OCI-LY1 (cell line): ENCODE measurements around the gene BTC.

Experiments used
- H2AFZ ChIP-seq: fragments of 200-600 bp; sonication (generic), shearing (Covaris generic); 2 replicates; pipeline ENCODE4 v1.6.0; 2014; ENCODE audit warnings: antibody characterized with exemption, mild to moderate bottlenecking, low read length
- H3F3A ChIP-seq: fragments of 200-600 bp; sonication (generic), shearing (Covaris generic); 2 replicates; pipeline ENCODE4 v1.6.0; 2014; ENCODE audit warnings: mild to moderate bottlenecking, antibody characterized with exemption, low read length, moderate library complexity; ENCODE audit not compliant: insufficient read depth
- H3K27ac ChIP-seq: fragments of 200-600 bp; sonication (generic); 2 replicates; pipeline ENCODE4 v1.5.1; 2014; ENCODE audit warnings: low read length, mixed run types, mild to moderate bottlenecking, low read depth; ENCODE audit not compliant: poor library complexity, severe bottlenecking
- H3K27me3 ChIP-seq: fragments of 200-600 bp; sonication (generic); 2 replicates; pipeline ENCODE4 v1.6.0; 2014; ENCODE audit warnings: antibody characterized with exemption, mild to moderate bottlenecking, low read length, moderate library complexity; ENCODE audit not compliant: insufficient read depth
- H3K36me3 ChIP-seq: fragments of 200-600 bp; sonication (generic); 2 replicates; pipeline ENCODE4 v1.6.1; 2014; ENCODE audit warnings: mild to moderate bottlenecking, antibody characterized with exemption, low read length, moderate library complexity, mixed read lengths; ENCODE audit not compliant: insufficient read depth
- H3K4me1 ChIP-seq: fragments of 200-600 bp; sonication (generic); 2 replicates; pipeline ENCODE4 v1.5.1; 2014; ENCODE audit warnings: mild to moderate bottlenecking, low read length, moderate library complexity; ENCODE audit not compliant: insufficient read depth, severe bottlenecking
- H3K4me2 ChIP-seq: fragments of 200-600 bp; sonication (generic), shearing (Covaris generic); 2 replicates; pipeline ENCODE4 v1.6.1; 2014; ENCODE audit warnings: low read length
- H3K4me3 ChIP-seq: fragments of 200-600 bp; sonication (generic); 2 replicates; pipeline ENCODE4 v1.5.1; 2014; ENCODE audit warnings: low read length, low read depth, mild to moderate bottlenecking, mixed read lengths; ENCODE audit not compliant: poor library complexity, severe bottlenecking
- H3K79me2 ChIP-seq: fragments of 200-600 bp; shearing (Covaris generic); 2 replicates; pipeline ENCODE4 v1.6.1; 2016; ENCODE audit warnings: mixed run types, low read length, mixed read lengths; ENCODE audit not compliant: insufficient read depth
- H3K9ac ChIP-seq: fragments of 200-600 bp; sonication (generic), shearing (Covaris generic); 2 replicates; pipeline ENCODE4 v1.6.1; 2014; ENCODE audit warnings: mild to moderate bottlenecking, low read length, mixed read lengths
- H3K9me2 ChIP-seq: fragments of 200-600 bp; sonication (generic), shearing (Covaris generic); 2 replicates; pipeline ENCODE4 v1.6.1; 2014; ENCODE audit warnings: low read depth, mild to moderate bottlenecking, low read length, mixed read lengths
- H3K9me3 ChIP-seq: fragments of 200-600 bp; shearing (Covaris generic); 2 replicates; pipeline ENCODE4 v1.6.1; 2014; ENCODE audit warnings: low read length, mixed read lengths
- H4K20me1 ChIP-seq: fragments of 200-600 bp; sonication (generic), shearing (Covaris generic); 2 replicates; pipeline ENCODE4 v1.6.0; 2016; ENCODE audit warnings: mild to moderate bottlenecking, low read length; ENCODE audit not compliant: insufficient read depth
- EZH2 ChIP-seq: fragments of 200-600 bp; sonication (generic), shearing (Covaris generic); IDR thresholded peaks from 2 replicates; pipeline ENCODE4 v1.8.0; 2017; ENCODE audit warnings: borderline replicate concordance, mixed run types, mild to moderate bottlenecking, antibody characterized with exemption, low read length, moderate library complexity, mixed read lengths
- TF ChIP-seq, protein P1 (sequence below): fragments of 200-600 bp; sonication (generic), shearing (Covaris generic); IDR thresholded peaks from 2 replicates; pipeline ENCODE4 v1.5.1; 2017; ENCODE audit warnings: mild to moderate bottlenecking, antibody characterized with exemption, low read length, moderate library complexity, mixed read lengths

The BTC gene, protein sequence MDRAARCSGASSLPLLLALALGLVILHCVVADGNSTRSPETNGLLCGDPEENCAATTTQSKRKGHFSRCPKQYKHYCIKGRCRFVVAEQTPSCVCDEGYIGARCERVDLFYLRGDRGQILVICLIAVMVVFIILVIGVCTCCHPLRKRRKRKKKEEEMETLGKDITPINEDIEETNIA

GRCh38 chr4:74794382-74795010 lies at the start of gene BTC:
TSS of gene BTC (minus strand) at chr4:74794523. CDS start at chr4:74794325, 198 bp downstream.
- Histone ChIP-seq H3K4me3 (peak within 1 kb of the TSS; percentile 31), H3K9ac (no peak within 1 kb of the TSS), H3K9me2 (no peaks in the 10 kb centered on the region), H3K4me1 (no peaks in the 10 kb centered on the region), H4K20me1 (no peaks in the 10 kb centered on the region), H3K79me2 (no peaks in the 10 kb centered on the region), H3K4me2 (peak within 1 kb of the TSS; percentile 4; the same call in 1 of the 2 replicates), H3K27me3 (no peaks in the 10 kb centered on the region), H3F3A (no peaks in the 10 kb centered on the region), H3K27ac (no peak within 1 kb of the TSS), H3K9me3 (no peaks in the 10 kb centered on the region), H3K36me3 (no peaks in the 10 kb centered on the region), H2AFZ (no peak within 1 kb of the TSS)
- no peak for TF ChIP-seq EZH2
- TF ChIP-seq, protein P1, sequence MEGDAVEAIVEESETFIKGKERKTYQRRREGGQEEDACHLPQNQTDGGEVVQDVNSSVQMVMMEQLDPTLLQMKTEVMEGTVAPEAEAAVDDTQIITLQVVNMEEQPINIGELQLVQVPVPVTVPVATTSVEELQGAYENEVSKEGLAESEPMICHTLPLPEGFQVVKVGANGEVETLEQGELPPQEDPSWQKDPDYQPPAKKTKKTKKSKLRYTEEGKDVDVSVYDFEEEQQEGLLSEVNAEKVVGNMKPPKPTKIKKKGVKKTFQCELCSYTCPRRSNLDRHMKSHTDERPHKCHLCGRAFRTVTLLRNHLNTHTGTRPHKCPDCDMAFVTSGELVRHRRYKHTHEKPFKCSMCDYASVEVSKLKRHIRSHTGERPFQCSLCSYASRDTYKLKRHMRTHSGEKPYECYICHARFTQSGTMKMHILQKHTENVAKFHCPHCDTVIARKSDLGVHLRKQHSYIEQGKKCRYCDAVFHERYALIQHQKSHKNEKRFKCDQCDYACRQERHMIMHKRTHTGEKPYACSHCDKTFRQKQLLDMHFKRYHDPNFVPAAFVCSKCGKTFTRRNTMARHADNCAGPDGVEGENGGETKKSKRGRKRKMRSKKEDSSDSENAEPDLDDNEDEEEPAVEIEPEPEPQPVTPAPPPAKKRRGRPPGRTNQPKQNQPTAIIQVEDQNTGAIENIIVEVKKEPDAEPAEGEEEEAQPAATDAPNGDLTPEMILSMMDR: peak; percentile 15; the same call in 1 of the 2 replicates

- TF ChIP-seq EZH2: no peak
- TF ChIP-seq, protein P1: no peak
- Histone ChIP-seq H3K36me3 (no peaks in the 10 kb centered on the region), H4K20me1 (no peaks in the 10 kb centered on the region), H3K4me3 (no peak overlapping the region), H3K79me2 (no peaks in the 10 kb centered on the region), H3K9me2 (no peaks in the 10 kb centered on the region), H3K4me1 (no peaks in the 10 kb centered on the region), H3K4me2 (no peak overlapping the region), H3K27ac (no peak overlapping the region), H3K9ac (no peak overlapping the region), H3K9me3 (no peaks in the 10 kb centered on the region), H3K27me3 (no peaks in the 10 kb centered on the region), H2AFZ (no peak overlapping the region), H3F3A (no peaks in the 10 kb centered on the region)
Measured at GRCh38 chr4:74840936-74841509, 46.7 kb upstream of the BTC start.

DNA sequence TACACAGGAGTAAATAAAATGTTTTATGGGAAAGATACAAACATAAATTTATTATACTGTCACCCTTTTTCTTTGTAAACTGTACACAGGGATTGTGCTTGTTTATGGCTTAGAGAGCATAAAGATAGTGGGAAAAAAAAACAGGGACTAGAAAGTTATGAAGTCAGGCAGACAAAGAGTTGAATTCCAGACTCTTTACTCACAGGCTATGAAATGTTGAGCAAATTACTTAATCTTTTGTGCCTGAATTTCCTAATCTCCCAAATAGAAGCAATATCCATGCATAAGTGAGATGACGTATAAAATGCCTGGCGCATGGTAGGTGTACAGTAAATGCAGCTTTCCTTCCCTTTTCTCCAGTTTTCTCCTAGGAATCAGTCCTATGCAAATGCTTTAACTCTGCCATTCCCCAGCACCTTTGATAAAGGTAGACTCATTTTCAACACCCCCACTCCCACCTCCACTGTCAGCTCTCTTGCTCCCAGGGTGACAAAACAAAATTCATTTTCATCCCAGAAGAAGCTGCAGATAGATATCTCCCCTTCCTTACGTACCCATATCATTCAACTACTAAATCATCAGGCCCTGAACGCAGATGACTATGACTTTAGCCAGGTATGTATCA lies 44.5 kb upstream of the BTC start:
- no peak overlapping the region for H2AFZ ChIP-seq
- TF ChIP-seq EZH2: no peak
- TF ChIP-seq, protein P1: no peak

More for the DNA sequence above, 44.5 kb upstream of the BTC start:
- Histone ChIP-seq H3K27me3 (no peaks in the 10 kb centered on the region), H3K79me2 (no peaks in the 10 kb centered on the region), H3F3A (no peaks in the 10 kb centered on the region), H3K27ac (no peak overlapping the region), H3K36me3 (no peaks in the 10 kb centered on the region), H3K9me3 (no peaks in the 10 kb centered on the region), H3K9ac (no peak overlapping the region), H3K9me2 (no peaks in the 10 kb centered on the region), H4K20me1 (no peaks in the 10 kb centered on the region), H3K4me3 (no peak overlapping the region), H3K4me2 (no peak overlapping the region), H3K4me1 (no peaks in the 10 kb centered on the region)
